ENCODE results near the gene FBXO21.

The FBXO21 gene

DNA sequence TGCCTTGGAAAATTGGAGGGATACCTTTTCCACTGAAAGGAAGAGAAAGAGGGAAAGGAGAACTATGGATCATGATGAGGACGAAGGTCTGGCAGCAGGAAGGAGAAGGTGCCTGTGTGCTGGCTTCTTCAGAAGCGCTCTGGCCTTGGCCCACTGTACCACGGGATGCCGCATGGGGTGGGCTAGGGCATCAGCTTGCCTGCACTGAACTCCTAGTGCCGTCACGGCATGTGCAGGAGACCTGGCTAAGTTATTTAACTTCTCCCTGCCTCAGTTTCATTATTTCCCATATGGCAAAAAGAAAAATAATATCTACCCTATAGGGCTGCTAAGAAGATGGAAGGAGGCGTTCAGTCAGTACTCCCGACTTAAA, 28.1 kb downstream of the FBXO21 start:
- no peak for DNase-seq

DNA sequence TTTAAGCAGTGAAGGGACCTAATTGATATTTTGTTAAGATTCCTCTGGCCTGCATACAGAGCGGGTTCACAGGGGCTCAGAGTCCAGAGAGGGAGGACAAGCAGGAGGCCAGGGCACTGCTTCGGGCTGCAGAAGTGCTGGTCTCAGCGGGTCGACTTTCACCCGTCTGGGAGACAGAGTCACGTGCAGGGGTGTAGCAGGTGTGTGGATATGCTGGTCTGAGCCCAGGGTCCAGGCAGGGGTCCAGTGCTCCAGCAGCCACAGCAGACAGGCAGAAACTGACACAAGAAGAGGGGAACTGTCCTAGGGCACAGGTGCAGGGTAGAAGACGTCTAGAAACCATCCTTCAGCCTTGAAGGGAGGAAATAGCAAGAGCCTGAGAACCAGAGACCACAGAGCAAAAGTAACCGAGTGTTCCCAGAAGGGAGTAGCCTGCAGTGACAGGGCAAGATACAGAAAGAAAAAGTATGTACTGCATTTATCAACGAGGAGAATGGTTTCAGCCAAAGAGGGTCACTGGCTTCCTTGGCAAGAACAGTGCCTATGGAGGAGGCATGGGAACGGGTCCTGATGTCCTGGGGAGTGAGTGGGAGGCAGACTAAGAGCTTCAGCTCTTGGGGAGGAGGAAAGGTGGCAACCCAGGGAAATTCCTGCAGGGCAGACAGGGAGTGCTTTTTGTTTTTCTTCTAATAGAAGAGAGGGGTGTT, 28.7 kb downstream of the FBXO21 start:
- no peak for DNase-seq

DNA sequence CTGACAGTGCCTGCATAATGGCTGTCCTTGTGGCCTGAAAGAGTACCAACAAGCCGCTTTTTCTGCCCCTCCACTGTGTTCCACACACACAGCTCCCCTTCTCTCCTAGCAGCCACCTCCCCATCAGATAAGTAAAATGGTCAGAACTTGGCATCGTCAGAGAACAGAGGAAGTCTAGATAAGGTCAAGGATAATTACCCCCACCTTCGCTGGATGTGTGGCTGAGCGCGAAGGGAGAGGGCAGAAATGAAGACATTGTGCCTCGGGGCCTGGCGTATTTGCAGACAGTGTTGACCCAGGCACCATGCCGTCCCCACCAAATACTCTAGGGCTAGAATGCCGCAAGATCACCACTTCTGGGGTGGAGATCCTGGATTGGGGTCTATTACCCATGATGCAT, 30.6 kb downstream of the FBXO21 start:
- DNase-seq: no peak

DNA sequence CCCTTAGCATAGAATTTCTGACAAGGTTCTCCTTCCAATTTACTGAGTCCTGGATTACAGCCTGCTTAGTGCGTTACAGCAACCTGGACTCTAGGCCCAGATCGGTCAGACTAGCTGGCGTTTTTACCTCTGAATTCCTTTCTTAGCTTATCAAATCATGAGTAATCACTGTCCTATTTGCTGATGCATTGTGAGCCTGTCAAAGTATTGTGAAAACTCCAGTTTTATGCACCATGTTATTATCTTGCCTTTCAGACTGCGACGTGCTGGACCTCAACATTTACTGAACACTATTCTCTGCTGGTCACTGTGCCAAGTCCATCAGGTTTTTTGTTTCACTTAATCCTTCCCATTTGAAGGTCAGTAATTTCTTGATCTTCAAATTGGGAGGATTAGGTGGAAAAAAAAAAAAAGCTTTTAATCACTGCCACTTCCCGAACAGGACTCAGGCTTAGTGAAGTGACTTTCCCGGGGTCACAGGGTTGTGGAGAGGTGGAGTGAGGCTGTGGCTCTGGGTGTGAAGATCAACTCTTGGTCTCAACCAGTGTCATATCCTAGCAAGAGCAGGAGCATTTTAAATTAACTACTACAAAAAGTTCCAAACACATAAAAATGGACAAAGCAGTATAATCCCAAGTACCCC, 31.2 kb downstream of the FBXO21 start:
- DNase-seq: no peak

DNA sequence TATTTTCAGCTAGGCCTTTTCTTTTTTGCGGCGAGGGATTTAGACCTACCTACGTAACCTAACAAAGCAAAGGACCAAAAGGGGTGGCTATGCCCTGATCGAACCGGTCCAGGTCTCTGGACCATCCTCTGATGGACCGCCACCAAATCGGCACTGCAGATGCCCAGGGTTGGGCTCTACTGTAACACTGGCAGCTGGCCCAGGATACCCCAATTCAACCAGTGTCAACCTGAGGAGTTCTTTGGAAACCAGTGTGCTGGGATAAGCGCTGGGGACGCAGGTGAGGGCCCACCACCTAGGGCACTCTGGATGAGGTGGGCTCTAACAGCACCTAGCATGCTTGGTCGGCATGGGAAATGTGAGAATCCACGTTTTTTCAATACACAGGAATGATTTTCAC, 32.2 kb downstream of the FBXO21 start:
- DNase-seq: no peak

DNA sequence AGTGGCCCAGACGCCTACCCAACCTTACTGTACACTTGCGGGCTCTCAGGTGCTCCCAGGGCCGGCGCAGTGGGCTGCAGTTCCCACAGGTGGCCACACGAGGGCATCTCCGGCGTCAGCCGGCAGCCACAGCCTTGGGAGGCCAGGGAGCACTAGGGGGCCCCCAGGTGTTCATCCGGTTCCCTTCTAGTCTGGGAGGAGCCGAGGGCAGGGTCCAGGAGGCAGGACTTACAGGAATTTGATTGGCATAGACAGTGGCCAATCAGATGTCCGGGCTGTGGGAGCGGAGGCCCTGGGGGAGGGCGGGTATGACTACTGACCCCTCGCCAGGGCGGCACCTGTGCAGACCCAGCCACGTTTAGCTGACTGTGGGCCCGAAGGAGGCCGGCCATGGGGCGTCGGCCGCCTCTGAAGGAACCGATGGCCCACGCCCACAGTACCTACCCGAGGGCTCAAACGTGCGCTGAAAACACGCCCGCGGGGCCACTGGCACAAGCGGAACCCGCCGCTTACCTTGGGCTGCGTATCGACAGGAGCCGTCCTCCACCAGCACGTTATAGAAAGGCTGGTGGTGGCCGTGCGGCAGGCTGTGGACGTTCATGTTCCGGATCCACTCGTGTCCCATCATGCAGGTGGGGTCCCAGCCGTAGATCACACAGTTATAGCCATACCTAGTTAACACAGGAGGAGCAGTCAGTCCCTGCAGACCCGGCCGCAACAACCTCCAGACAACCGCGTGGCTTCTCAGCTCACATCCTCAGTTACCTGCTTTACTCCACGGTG, 34.8 kb downstream of the FBXO21 start:
- no peak for DNase-seq

DNA sequence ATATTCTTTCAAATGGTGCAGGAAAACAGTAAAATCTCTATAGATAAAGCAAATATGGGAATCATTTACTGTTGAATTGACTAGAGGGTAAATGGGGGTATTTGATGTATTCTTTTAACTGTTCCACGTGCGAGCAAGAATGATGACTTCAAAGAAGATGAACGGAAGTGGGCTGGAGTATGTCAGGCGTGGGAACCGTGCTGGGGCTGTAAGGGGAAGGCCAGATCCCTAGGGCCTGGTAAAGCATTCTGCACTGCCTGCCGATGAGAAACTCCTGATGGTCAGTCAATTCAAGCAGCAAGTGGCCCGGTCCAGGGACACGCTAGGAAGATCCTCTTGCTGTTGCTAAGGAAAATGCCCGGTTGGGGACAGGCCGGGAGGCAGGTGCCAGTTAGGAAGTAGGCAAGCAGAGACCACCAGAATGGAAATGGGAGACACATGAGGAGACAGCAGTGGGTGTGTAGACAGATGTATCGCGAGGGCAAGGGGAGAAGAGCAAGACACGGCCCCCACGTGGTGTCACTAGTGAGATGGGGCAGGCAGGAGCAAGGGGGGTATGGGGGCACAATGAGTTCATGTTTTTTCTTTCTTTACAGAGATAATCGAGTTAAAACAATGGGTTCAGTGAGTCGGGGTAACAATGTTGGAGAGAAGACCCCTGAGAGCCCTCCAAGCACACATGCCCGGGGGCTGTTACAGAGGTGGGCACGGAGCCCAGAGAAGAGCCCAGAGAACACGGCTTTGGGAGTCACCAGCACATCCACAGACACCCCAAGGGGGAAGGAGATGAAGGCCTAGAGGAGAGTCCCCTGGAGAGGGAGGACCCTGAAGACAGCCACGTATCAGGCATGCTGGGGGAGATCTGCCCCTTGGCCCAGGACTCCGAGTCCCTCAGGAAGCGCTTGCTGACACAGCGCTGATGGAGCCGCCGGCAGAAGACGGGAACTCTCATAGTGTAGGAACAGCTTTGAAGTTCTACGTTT, 37.2 kb downstream of the FBXO21 start:
- DNase-seq: no peak

DNA sequence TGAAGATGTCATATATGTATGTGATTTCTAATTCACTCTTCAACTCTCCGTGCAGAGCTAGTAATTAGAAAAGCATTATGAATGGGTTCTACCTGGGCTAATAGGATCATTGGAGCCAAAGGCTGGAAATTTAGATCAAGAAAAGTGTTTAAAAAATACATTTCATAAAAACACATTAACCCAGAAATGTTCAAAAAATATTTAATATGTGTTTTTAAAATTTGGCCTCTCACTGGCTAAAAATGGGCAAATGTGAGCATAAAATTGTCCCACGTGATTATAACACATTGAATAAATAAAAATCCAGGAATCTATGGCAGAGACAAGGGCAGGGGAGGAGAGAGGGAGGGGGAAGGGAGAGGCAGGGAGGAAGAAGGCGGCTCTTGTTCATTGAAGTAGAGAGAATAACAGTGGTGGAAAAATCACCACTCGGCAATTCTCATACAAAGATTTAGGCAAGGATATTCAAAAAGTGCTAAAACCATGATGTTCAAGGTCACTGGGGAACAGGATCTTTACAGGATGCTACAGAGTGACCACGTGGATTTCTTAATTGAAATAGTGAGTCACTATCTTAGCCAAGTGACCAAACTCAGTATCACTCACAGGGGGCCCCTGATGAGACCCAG, 38.8 kb downstream of the FBXO21 start:
- DNase-seq: no peak

DNA sequence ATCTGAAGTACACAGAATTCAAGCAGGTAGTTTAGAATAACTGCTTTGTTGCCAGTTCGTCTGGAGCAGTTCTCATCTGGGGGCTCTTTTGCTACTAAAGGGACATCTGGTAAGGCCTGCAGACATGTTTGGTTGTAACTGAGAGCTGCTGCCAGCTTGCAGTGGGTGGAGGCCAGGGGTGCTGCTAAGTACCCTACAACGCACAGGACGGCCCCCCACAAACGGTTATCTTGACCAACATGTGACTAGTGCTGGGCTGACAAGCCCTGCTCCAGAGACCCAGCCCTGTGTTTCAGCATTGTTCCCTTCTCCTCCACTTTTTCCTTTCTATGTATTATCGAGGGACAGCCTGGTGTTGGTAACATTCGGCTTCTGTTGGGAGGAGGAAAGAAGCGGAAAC, 40.8 kb downstream of the FBXO21 start:
- DNase-seq: no peak

DNA sequence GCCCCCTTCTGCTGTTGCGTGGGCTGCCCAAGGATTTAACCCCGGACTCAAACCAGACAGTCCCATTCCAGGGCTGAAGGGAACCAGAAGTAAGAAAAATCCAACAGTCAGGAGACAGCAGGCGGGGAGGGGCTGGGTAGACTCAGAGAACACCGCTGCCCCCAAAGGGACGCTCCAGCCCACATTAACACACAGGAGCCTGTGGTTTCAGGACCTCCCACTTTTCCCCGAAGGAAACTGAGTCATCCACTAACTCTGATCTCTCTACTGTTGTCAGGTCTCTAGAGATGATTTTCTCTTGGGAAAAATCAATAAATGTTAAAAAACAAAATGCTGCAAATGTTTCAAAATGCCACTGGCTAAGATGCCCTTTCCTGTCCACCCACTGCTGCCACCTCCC, 41.6 kb downstream of the FBXO21 start:
- no peak for DNase-seq

DNA sequence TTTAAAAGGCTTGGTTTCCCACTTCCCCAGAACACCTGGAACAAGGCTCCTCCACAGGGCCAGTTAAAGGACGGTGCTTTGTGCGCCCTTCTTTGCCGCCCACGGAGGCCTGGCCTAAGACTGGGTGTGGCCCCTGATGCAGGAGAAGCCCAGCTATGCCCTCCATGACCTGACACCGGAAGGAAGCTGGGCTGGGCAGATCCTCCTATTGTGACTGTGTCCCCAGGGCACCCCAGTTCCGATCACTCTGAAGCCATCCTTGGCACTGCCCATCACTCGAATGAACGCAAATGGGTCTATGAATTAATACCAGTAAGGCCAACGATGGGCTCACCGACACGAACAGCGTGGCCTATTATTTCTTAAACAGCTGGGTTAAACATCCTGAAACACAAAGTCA, 42.6 kb downstream of the FBXO21 start:
- no peak for DNase-seq

DNA sequence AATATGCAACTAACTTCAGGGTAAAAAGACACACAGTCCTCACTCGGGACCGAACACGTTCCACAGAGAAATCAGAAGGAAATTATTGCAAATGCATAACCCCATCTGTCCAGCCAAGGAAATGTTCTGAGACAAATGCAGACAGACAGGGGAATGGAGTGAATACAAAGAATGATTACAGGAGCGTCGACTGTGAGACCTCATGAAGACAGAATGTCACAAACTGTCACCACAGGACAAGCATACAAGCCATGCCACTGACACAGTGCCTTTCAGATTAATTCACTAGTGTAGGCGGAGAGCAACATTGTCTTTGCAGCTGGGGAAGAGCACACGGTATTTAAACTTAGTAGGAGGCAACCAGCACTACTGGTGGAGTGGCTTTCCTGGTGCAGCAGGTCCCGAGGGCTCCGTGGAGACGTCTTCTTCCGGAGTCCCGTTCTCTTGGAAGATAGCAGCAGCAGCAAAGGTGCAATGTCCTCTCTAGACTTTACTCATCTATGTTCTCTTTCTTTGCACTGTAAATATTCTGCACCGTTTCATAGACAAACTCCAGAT, 44.6 kb downstream of the FBXO21 start:
- DNase-seq: no peak

DNA sequence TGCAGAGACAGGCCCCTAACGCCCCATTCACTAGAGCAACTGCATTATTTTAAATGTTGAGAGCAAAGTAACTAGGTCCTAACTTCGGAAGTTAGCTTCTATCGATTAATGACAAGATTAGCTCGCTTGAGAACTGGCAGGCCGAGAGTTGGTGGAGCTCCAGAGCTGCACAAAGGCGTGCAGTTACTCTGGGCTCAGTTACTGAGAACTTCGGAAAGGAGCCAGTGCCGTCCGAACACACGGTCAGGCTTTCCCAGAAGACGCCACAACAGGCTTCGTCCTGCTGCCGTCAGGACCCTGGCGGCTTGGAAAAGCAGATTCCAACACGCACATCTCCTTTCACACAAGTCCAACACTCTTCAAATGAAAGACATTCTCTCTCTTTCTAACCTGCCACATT, 45.7 kb downstream of the FBXO21 start:
- no peak for DNase-seq

DNA sequence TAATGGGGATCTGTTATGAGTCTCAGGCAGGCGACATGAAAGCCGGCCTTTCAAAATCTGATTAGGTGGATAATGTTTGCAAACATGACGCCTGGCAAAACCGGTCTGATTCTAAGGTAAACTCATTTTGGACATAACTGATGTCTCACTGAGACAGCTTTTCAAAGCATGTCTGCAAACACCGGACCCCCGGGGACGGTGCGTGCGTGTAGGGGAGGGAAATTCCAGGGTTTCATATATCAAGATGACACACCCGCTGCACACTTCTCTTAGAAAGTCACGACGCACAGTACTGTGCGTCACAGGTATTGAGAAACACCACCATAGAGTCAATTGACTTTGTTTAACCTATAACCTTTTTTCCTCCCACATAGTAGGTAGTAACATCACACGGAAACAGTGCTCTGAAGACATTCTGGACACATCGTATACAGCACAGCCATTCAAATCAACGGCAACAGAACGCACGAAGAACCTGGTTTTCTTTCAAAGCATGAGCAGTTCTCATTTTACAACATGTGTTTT, 47.2 kb downstream of the FBXO21 start:
- DNase-seq: no peak

DNA sequence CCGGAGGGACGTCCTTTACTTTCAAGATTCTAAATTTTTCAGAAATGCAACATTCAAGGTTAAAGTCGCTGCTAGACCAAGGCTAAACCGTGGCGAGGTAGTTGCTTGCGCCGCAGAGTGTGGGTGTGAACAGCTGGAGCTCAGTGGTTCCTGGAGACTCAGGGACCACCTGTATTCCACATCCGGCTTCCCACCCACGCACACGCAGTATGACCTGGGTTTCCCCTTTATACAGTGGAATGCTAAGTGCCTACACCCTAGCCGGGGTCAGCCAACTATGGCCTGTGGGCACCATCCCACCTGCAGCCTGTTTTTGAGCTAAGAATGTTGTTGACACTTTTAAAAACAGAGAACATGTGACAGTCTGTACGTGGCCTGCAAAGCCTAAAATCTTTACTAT, 48.2 kb downstream of the FBXO21 start:
- no peak for DNase-seq

DNA sequence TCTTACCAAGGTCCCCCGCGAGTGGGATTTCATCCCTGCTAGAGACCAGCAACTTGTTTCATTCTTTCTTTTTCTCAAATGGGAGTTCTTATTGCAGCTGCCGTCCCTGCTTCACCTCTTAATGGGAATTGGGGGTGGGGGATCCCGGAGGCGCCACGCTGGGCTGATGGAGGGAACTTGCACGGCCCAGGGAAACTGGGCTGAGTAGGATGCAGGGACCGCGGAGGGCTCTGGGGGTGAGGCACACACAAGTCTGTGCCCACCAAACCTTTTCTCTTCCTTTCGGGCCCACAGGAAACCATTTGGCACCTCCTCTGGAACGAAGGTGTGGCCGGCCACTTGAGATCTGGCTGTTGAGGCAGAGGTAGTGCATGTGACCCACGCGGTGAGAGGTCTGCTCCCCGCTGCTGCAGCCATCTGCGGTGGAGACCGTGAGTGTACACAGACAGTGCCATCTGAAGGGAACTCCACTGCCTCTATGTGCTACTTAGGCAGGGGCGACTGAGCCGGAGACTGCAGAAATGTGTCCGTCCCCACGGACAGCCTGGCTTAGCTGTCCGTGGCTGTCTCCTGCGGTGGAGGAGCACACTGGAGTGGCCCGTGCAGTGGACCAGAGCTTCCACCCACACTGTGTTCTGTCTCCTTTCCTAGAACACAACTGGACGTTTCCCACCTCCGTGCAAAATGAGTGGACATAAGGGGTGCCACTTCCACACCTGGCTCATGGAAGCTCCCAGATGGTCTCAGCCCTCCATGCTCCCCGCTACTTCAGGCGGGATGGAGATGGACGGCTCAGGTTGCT, 49.0 kb downstream of the FBXO21 start:
- DNase-seq: no peak

DNA sequence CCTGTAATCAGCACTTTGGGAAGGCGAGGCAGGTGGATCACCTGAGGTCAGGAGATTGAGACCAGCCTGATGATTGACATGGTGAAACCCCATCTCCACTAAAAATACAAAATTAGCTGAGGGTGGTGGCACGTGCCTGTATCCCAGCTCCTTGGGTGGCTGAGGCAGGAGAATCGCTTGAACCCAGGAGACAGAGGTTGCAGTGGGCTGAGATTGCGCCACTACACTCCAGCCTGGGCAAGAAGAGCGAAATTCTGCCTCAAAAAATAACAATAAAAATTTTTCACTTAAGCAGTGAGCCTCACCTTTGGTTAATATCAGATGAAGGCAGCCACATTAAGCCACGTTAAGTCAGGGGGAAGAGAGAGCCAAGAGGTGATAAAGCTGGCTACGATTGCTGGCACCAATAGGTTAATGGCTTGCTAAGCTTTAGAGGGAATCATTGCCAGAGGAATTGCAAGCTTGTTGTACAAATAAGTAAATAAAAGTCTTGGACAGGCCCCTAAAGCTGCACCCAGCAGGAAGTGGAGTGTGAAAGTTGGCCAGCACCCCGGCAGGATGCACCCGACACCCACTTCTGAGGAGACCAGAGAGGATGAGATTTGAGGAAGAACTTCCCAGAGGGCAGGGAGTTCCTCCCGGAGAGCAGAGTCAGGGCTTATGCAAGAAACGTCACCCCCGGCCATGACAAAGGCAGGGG, 49.7 kb downstream of the FBXO21 start:
- no peak for DNase-seq

DNA sequence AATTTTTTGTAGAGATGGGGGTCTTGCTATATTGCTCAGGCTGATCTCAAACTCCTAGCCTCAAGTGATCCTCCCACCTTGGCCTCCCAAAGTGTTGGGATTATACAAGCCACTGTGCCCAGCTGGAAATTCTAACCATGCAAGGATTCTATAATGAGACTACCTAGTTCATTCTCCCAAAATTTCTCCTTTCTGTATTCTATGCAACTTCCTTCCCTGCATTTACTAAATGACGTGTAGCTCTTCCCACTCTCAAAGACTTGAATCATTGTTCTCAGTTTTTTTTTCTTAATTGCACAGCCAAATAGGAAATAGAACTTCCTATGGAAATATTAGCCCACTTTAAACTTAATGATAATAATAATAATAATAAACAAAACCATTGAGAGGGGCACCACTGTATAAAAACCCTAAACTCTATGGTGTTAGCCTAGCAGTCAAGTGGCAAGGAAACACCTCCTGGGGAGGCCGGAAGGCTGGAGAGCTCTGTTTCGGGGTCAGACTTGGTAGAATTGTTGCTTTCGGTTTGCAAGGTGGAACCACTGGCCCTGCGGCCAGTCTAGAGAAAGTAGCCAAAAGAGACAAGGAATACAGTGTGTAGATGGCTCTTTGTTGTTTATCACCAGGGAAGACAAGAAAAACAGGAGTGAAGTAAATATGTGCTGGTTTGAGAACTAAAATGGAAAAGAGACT, 51.1 kb downstream of the FBXO21 start:
- DNase-seq: no peak

DNA sequence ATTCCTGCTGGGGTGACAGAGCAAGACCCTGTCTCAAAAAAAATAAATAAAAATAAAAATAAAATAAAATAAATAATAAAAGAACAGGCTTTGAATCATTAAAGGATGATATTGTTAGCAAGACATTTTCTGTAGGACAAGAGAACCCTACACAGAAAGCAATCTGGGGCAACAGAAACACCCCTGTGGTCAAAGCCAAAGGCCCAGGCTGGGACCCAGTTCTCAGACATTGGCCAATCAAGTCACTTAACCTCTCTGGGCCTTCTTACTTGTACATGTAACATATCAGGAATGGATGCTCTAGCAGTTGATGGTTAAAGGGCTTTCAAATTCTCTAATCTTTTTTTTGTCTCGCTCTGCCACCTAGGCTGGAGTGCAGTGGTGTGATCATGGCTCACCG, 55.5 kb downstream of the FBXO21 start:
- no peak for DNase-seq

DNA sequence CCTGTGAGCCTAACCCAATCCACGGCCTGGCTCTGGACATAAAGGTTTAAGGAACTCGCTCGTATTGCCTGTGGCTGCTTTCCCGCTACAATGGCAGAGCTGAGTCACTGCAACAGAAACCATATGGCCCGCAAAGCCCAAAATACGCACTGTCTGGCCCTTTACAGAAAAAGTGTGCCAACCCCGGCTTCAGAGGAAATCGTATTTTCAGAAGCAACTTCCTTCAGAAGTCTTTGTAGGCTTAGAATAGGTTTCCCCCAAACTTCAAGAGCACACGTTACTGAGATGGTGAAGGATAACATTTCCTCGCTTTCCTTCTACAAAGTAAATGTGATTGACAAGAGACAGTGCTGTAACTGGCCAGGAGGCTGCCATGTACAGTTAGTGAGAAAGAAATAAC, 56.2 kb downstream of the FBXO21 start:
- peak; percentile 41 to 42 for DNase-seq
